ENCODE measurements around the gene SCLT1.

DNA sequence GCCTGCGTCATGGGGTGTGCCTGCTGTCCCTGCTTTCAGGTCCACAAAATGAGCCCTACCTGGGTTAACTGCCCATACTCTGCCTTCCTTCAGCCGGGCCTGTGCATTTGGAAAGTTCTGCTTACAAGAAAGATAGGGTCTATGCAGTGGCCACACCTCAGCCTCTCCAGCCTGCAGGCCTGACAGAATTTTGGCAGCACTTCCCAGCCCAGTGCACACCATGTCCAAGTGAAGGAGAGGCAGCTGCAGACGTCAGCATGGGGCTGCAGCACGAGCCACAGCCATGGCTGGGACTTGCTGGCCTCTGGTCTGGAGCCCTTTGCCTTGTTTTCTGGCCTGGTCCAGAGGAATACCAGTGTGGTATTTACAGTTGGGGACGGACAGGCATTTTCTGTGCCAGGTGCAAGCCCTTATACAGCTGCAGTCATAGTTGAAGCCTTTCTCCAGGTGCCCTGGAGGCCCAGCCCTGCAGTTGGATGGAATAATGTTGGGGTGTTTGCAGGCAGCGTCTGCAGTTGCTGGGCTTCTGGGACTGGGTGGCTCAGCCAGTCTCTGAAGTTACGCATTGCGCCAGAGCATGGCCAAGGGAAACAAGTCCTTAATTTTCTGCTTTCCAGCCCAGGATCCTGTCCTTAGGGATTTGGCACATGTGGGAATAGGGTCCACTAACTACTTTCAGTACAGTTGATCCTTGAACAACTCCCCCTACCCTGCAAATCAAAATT, 257.7 kb downstream of the SCLT1 start:
- no peak for TF ChIP-seq CTCF (IDR thresholded peaks at IDR 0.05; ENCODE audit: poor library complexity, severe bottlenecking)
- no peak for TF ChIP-seq TAF1 (IDR thresholded peaks at IDR 0.05; ENCODE audit: low read depth)
- TF ChIP-seq, protein P1, sequence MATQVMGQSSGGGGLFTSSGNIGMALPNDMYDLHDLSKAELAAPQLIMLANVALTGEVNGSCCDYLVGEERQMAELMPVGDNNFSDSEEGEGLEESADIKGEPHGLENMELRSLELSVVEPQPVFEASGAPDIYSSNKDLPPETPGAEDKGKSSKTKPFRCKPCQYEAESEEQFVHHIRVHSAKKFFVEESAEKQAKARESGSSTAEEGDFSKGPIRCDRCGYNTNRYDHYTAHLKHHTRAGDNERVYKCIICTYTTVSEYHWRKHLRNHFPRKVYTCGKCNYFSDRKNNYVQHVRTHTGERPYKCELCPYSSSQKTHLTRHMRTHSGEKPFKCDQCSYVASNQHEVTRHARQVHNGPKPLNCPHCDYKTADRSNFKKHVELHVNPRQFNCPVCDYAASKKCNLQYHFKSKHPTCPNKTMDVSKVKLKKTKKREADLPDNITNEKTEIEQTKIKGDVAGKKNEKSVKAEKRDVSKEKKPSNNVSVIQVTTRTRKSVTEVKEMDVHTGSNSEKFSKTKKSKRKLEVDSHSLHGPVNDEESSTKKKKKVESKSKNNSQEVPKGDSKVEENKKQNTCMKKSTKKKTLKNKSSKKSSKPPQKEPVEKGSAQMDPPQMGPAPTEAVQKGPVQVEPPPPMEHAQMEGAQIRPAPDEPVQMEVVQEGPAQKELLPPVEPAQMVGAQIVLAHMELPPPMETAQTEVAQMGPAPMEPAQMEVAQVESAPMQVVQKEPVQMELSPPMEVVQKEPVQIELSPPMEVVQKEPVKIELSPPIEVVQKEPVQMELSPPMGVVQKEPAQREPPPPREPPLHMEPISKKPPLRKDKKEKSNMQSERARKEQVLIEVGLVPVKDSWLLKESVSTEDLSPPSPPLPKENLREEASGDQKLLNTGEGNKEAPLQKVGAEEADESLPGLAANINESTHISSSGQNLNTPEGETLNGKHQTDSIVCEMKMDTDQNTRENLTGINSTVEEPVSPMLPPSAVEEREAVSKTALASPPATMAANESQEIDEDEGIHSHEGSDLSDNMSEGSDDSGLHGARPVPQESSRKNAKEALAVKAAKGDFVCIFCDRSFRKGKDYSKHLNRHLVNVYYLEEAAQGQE (IDR thresholded peaks at IDR 0.05; ENCODE audit: borderline replicate concordance): no peak
- TF ChIP-seq POLR2AphosphoS5 (IDR thresholded peaks at IDR 0.05): no peak
- no peak for TF ChIP-seq EZH2 (IDR thresholded peaks at IDR 0.05; ENCODE audit: borderline replicate concordance, insufficient read depth, low read length, poor library complexity, severe bottlenecking)
- TF ChIP-seq RAD21 (conservative IDR thresholded peaks at IDR 0.05): no peak

Measured in neural cell (in vitro differentiated cells).